ENCODE results near the gene ZNF423. TPM values are rescaled to one million over a fixed set of nuclear protein-coding genes. Genes with fewer than 3 reads are reported as not detected.

The ZNF423 gene
- total and polyA plus RNA-seq, 7 donors, result 2.3 to 30.7 (median 14.4) TPM

DNA sequence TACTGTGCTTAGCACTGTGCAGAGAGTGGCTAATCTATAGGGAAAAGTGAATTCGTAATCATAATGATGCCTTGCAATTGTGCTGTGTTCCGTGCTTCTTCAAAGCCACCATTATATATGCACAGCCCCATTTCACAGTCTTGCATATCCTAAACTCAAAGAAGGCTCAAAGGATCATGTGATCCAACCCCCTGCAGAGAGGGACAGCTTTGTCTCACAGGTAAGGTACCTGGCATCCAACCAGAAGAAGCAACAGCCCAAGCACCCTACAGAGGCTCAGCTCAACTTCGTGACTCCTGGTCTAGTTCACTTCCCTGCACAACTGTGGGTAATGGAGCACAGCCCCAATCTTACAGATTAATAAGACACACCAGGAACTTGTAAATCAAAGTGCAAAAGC lies 124.0 kb downstream of the ZNF423 start:
- Histone ChIP-seq H3K27me3 (ENCODE audit: insufficient read depth in 3 of 3, low read length in 2 of 3) (no peaks in the 10 kb centered on the region), H3K4me1 (no peaks in the 10 kb centered on the region), H3K36me3 (ENCODE audit: insufficient read depth in 1 of 2, low read depth in 1 of 2) (peaks cover 0 to 21% of the 10 kb centered on the region in 2 donors), H3K27ac (no peak overlapping the region), H3K4me3 (no peak overlapping the region), H3K9me3 (no peaks in the 10 kb centered on the region)
- TF ChIP-seq, protein P1, sequence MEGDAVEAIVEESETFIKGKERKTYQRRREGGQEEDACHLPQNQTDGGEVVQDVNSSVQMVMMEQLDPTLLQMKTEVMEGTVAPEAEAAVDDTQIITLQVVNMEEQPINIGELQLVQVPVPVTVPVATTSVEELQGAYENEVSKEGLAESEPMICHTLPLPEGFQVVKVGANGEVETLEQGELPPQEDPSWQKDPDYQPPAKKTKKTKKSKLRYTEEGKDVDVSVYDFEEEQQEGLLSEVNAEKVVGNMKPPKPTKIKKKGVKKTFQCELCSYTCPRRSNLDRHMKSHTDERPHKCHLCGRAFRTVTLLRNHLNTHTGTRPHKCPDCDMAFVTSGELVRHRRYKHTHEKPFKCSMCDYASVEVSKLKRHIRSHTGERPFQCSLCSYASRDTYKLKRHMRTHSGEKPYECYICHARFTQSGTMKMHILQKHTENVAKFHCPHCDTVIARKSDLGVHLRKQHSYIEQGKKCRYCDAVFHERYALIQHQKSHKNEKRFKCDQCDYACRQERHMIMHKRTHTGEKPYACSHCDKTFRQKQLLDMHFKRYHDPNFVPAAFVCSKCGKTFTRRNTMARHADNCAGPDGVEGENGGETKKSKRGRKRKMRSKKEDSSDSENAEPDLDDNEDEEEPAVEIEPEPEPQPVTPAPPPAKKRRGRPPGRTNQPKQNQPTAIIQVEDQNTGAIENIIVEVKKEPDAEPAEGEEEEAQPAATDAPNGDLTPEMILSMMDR (IDR thresholded peaks at IDR 0.05), result no peak
- intact Hi-C loops (cut with DNase I), result no loop called here
- ATAC-seq (no peak), DNase-seq (no peak)
- 97 to 99% (median 97%) methylated on average over 3 of the region's 3 CpGs for WGBS, 3 donors

DNA sequence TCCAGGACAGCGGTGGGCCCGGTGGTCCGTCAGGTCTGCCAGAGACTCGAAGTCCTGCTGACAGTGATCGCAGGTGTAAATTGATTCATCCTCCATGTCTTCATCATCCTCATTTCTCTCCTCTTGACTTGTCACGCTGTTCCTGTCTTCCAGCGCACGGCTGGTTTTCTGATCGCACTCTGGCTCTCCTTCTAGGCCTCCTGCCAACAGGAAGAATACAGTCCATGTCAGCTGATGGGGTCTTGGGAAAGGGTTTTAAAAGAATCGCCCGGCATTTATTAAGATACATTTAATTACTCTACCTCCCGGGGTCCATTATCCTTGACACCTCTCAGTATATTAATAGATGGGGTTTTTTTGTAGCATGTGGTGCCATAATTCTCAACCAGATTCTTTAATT lies 125.1 kb downstream of the ZNF423 start:
- no peak for DNase-seq

DNA sequence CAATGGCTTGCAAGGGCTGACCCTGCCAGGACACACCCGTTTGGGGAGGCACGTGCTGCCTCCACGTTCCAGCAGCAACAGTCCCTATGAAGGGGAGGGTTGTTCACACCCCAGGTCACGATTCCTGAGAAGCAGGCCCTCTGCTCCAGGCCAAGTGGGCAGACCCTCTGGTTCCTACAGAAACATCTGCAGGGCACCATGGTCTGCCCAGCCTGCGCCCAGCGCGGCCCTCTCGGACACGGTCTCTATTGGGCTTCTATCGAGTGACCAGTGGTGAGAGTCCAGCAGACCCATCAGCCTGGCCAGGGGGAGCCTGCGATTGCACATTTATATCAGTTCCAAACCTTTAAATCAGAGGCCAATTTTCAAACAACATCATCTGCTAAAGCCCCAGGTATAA lies 128.3 kb downstream of the ZNF423 start:
- TF ChIP-seq, protein P1 (IDR thresholded peaks at IDR 0.05), result no peak
- H3K36me3 ChIP-seq (ENCODE audit: insufficient read depth in 1 of 2, low read depth in 1 of 2), result peaks cover 0 to 21% of the 10 kb centered on the region in 2 donors
- intact Hi-C loops (cut with DNase I), result no loop called here
- no peaks in the 10 kb centered on the region for H3K9me3 ChIP-seq
- no peaks in the 10 kb centered on the region for H3K27me3 ChIP-seq (ENCODE audit: insufficient read depth in 3 of 3, low read length in 2 of 3)
- no peak overlapping the region for H3K4me3 ChIP-seq
- 83 to 91% (median 88%) methylated on average over 11 of the region's 11 CpGs for WGBS, 3 donors
- DNase-seq (peak in 1 of 2 donors; percentile 18), ATAC-seq (no peak)
- no peak overlapping the region for H3K27ac ChIP-seq
- peaks cover 5% of the 10 kb centered on the region for H3K4me1 ChIP-seq

More for the DNA sequence above, 125.1 kb downstream of the ZNF423 start:
- H3K4me3 ChIP-seq, result no peak overlapping the region
- TF ChIP-seq, protein P1 (IDR thresholded peaks at IDR 0.05), result no peak
- H3K27ac ChIP-seq, result no peak overlapping the region
- ATAC-seq, result no peak
- intact Hi-C loops (cut with DNase I), result no loop called here
- no peaks in the 10 kb centered on the region for H3K4me1 ChIP-seq
- H3K27me3 ChIP-seq (ENCODE audit: insufficient read depth in 3 of 3, low read length in 2 of 3), result no peaks in the 10 kb centered on the region
- H3K36me3 ChIP-seq (ENCODE audit: insufficient read depth in 1 of 2, low read depth in 1 of 2), result peaks cover 0 to 21% of the 10 kb centered on the region in 2 donors
- no peaks in the 10 kb centered on the region for H3K9me3 ChIP-seq
- 76 to 79% (median 79%) methylated on average over 12 of the region's 12 CpGs for WGBS, 3 donors

DNA sequence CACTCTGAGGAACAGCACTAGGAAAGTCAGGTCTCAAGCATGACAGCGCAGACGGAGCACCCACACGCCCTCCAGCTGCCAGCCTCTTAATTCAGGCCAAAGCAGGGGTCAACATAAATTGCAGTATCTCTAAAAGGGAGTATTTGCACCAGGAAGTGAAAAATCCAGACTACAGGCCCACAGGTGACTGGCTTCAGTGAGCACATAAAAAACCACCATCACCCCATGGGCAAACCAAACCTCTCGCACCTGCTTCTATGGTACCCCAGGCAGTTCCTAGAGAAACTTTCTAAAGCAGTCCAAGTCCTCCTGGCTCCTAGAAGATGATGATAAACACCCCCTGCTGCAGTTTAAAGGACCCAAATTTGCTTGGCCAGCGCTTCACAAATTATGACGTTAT lies 129.8 kb downstream of the ZNF423 start:
- TF ChIP-seq, protein P1 (IDR thresholded peaks at IDR 0.05), result no peak
- ATAC-seq (no peak), DNase-seq (no peak)
- intact Hi-C loops (cut with DNase I), result no loop called here
- no peaks in the 10 kb centered on the region for H3K9me3 ChIP-seq
- peaks cover 5% of the 10 kb centered on the region for H3K4me1 ChIP-seq
- WGBS, 3 donors, result 86 to 92% (median 87%) methylated on average over 6 of the region's 6 CpGs
- no peak overlapping the region for H3K4me3 ChIP-seq
- peaks cover 0 to 21% of the 10 kb centered on the region in 2 donors for H3K36me3 ChIP-seq (ENCODE audit: insufficient read depth in 1 of 2, low read depth in 1 of 2)
- no peak overlapping the region for H3K27ac ChIP-seq
- no peaks in the 10 kb centered on the region for H3K27me3 ChIP-seq (ENCODE audit: insufficient read depth in 3 of 3, low read length in 2 of 3)

DNA sequence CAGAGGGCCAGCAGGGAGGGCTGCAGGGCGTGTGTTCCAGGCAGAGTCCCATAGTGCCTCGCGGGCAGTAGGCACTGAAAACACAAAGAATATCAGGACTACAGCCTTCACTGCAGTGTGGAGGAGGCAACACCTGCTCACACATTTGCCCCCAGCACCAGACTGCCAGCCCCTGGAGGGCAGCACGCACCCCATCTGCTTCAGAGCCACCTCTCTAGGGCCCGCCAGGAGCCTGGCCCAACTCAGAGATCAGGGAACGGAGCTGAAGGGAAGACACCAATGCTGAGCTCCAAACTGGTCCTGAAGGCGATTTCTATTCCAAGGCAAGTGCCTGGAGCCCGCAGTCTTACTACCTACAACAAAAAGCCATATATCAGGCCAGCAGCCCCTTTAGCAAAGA lies 130.3 kb downstream of the ZNF423 start:
- H3K9me3 ChIP-seq, result no peaks in the 10 kb centered on the region
- peaks cover 5% of the 10 kb centered on the region for H3K4me1 ChIP-seq
- no peaks in the 10 kb centered on the region for H3K27me3 ChIP-seq (ENCODE audit: insufficient read depth in 3 of 3, low read length in 2 of 3)
- H3K27ac ChIP-seq, result no peak overlapping the region
- 89 to 97% (median 89%) methylated on average over 8 of the region's 8 CpGs for WGBS, 3 donors
- intact Hi-C loops (cut with DNase I), result no loop called here
- peaks cover 0 to 17% of the 10 kb centered on the region in 2 donors for H3K36me3 ChIP-seq (ENCODE audit: insufficient read depth in 1 of 2, low read depth in 1 of 2)
- no peak overlapping the region for H3K4me3 ChIP-seq
- DNase-seq (no peak), ATAC-seq (peak in 1 of 4 donors; percentile 24)
- TF ChIP-seq, protein P1 (IDR thresholded peaks at IDR 0.05), result no peak

Data from psoas muscle (tissue), 8 donors.